Measurements from ENCODE around the gene UQCC5.

UQCC5 gene

GRCh38 chr3:52536369-52537164 is at the start of gene UQCC5:
TSS of gene UQCC5 (plus strand) at chr3:52536605. CDS start at chr3:52536756, 151 bp downstream.
- peak; percentile 94 for DNase-seq (ENCODE audit: low read depth, low spot score)

GRCh38 chr3:52487050-52487787 is 49.2 kb upstream of the UQCC5 start:
- no peak for DNase-seq (ENCODE audit: low read depth, low spot score)

GRCh38 chr3:52487788-52488691 is 48.4 kb upstream of the UQCC5 start:
- DNase-seq (ENCODE audit: low read depth, low spot score) = no peak

- no peak for DNase-seq (ENCODE audit: low read depth, low spot score)
Measured at GRCh38 chr3:52488746-52489145, 47.7 kb upstream of the UQCC5 start.

- no peak for DNase-seq (ENCODE audit: low read depth, low spot score)
Measured at GRCh38 chr3:52489453-52489852, 47.0 kb upstream of the UQCC5 start.

- DNase-seq (ENCODE audit: low read depth, low spot score) = no peak
Measured at GRCh38 chr3:52490035-52490938, 46.1 kb upstream of the UQCC5 start.

GRCh38 chr3:52490939-52491526 is 45.4 kb upstream of the UQCC5 start:
- DNase-seq (ENCODE audit: low read depth, low spot score) = no peak

GRCh38 chr3:52492059-52492458 is 44.3 kb upstream of the UQCC5 start:
- DNase-seq (ENCODE audit: low read depth, low spot score) = no peak

- DNase-seq (ENCODE audit: low read depth, low spot score) = no peak
Measured at GRCh38 chr3:52493232-52494017, 43.0 kb upstream of the UQCC5 start.

- no peak for DNase-seq (ENCODE audit: low read depth, low spot score)
Measured at GRCh38 chr3:52494445-52494844, 42.0 kb upstream of the UQCC5 start.

GRCh38 chr3:52494886-52495495 is 41.4 kb upstream of the UQCC5 start, which contains the start of gene STAB1:
TSS of gene STAB1 (plus strand) at chr3:52495338. CDS start at chr3:52495414, 76 bp downstream.
- no peak for DNase-seq (ENCODE audit: low read depth, low spot score)

GRCh38 chr3:52495777-52496602 is 40.4 kb upstream of the UQCC5 start:
- no peak for DNase-seq (ENCODE audit: low read depth, low spot score)

GRCh38 chr3:52498137-52499054 is 38.0 kb upstream of the UQCC5 start:
- DNase-seq (ENCODE audit: low read depth, low spot score) = no peak

GRCh38 chr3:52501046-52501445 is 35.4 kb upstream of the UQCC5 start:
- DNase-seq (ENCODE audit: low read depth, low spot score) = no peak

- DNase-seq (ENCODE audit: low read depth, low spot score) = no peak
Measured at GRCh38 chr3:52502001-52502400, 34.4 kb upstream of the UQCC5 start.

GRCh38 chr3:52502808-52503350 is 33.5 kb upstream of the UQCC5 start:
- DNase-seq (ENCODE audit: low read depth, low spot score) = no peak

Measured in brain pericyte (primary cell).